Common myeloid progenitor, CD34-positive (primary cell): ENCODE data around the gene UTS2.

ENCODE experiments used
- CTCF ChIA-PET: fragments of 350-600 bp; sonication (Branson Sonifier 250); formaldehyde crosslinking; loops from one replicate; lab custom pipeline; 2021; ENCODE audit warnings: antibody characterized with exemption; lab: Charles Lee
- POLR2A ChIA-PET: fragments of 350-600 bp; sonication (Branson Sonifier 250); formaldehyde crosslinking; loops from one replicate; lab custom pipeline; 2021; ENCODE audit warnings: antibody characterized with exemption; lab: Charles Lee
- DNase-seq, 3 donors: peaks; one replicate each; pipeline versions ENCODE4 v3.0.0 to v3.0.0-alpha.2; 2013
- H3K27ac ChIP-seq, 2 experiments: 1 replicate in 1 of 2; 2 replicates in 1 of 2; pipeline ENCODE4 v1.7.0; 2013; ENCODE audit warnings: inconsistent platforms in 2 of 2, low read length in 2 of 2, mild to moderate bottlenecking in 2 of 2, low read depth in 1 of 2, moderate library complexity in 1 of 2; ENCODE audit not compliant: severe bottlenecking in 2 of 2, insufficient read depth in 1 of 2, poor library complexity in 1 of 2
- H3K27me3 ChIP-seq, 5 experiments: replicated peaks in 2 of 5; 1 replicate in 3 of 5; 2 replicates in 2 of 5; pipeline versions ENCODE4 v1.6.1 to v1.7.0; 2013; ENCODE audit warnings: low read length in 4 of 5, mild to moderate bottlenecking in 2 of 5, moderate library complexity in 2 of 5, inconsistent platforms in 1 of 5; ENCODE audit not compliant: insufficient read depth in 5 of 5, control insufficient read depth in 4 of 5
- H3K36me3 ChIP-seq, 4 experiments: 1 replicate in 2 of 4; 2 replicates in 2 of 4; pipeline versions ENCODE4 v1.6.1 to v1.7.0; 2013; ENCODE audit warnings: low read length in 3 of 4, control low read depth in 1 of 4, mild to moderate bottlenecking in 1 of 4; ENCODE audit not compliant: control insufficient read depth in 4 of 4, insufficient read depth in 4 of 4
- H3K4me1 ChIP-seq, 4 experiments: 1 replicate in 3 of 4; 2 replicates in 1 of 4; pipeline versions ENCODE4 v1.6.1 to v1.7.1; 2013; ENCODE audit warnings: low read length in 3 of 4, mild to moderate bottlenecking in 3 of 4, control low read depth in 1 of 4, inconsistent platforms in 1 of 4, moderate library complexity in 1 of 4; ENCODE audit not compliant: control insufficient read depth in 4 of 4, insufficient read depth in 4 of 4; ENCODE audit errors: control extremely low read depth in 1 of 4
- H3K4me3 ChIP-seq, 7 experiments: 1 replicate in 4 of 7; 2 replicates in 3 of 7; pipeline versions ENCODE4 v1.5.1 to v1.7.0; 2013; ENCODE audit warnings: mild to moderate bottlenecking in 7 of 7, low read length in 6 of 7, moderate library complexity in 6 of 7, inconsistent platforms in 2 of 7, low read depth in 2 of 7, control low read depth in 1 of 7; ENCODE audit not compliant: insufficient read depth in 4 of 7, control insufficient read depth in 1 of 7; ENCODE audit errors: extremely low read depth in 1 of 7
- H3K9me3 ChIP-seq, 5 experiments: 1 replicate in 4 of 5; 2 replicates in 1 of 5; pipeline versions ENCODE4 v1.6.1 to v1.7.1; 2013; ENCODE audit warnings: low read length in 4 of 5, mild to moderate bottlenecking in 2 of 5, inconsistent platforms in 1 of 5, low read depth in 1 of 5, moderate library complexity in 1 of 5; ENCODE audit not compliant: control insufficient read depth in 4 of 5, insufficient read depth in 2 of 5; ENCODE audit errors: control extremely low read depth in 1 of 5
- WGBS: methylation state at CpG from one replicate; pipeline ENCODE4 v1.1.5; 2013; ENCODE audit not compliant: insufficient coverage; 5-methylcytosine and 5-hydroxymethylcytosine counted together

UTS2 gene

DNA sequence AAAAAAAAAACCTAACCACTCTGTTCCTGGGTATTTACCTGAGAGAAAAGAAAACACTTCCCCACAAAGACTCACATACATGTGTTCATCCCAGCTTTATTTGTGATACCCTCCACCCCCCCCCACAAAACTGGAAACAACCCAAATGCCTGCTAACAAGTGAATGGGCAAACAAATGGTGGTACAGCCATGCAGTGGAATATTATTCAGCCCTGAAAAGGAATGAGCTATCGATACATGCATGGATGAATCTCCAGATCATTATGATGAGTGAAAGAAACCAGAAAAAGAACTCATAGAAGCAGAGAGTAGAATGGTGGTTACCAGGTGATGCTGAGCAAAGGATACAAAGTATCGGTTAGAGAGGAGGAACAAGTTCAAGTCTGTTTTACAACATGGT lies 38.0 kb upstream of the UTS2 start:
- Histone ChIP-seq H3K4me3 (no peak overlapping the region), H3K27me3 (peaks cover 2 to 14% (median 6%) of the 10 kb centered on the region in 5 experiments), H3K9me3 (no peaks in the 10 kb centered on the region), H3K36me3 (no peaks in the 10 kb centered on the region), H3K27ac (no peak overlapping the region), H3K4me1 (no peaks in the 10 kb centered on the region)
- ChIA-PET CTCF (no interaction called here), POLR2A (interaction anchor here (0.6 kb wide), 2 partner anchors 31 to 97 kb away, joined by 4 read pairs; no protein-coding TSS in a partner anchor)
- 100% methylated on average over 2 of the region's 2 CpGs for WGBS
- DNase-seq = no peak

GRCh38 chr1:7888248-7889081 lies 35.6 kb upstream of the UTS2 start:
- 93% methylated on average over 8 of the region's 9 CpGs for WGBS
- ChIA-PET CTCF (no interaction called here), POLR2A (no interaction called here)

DNA sequence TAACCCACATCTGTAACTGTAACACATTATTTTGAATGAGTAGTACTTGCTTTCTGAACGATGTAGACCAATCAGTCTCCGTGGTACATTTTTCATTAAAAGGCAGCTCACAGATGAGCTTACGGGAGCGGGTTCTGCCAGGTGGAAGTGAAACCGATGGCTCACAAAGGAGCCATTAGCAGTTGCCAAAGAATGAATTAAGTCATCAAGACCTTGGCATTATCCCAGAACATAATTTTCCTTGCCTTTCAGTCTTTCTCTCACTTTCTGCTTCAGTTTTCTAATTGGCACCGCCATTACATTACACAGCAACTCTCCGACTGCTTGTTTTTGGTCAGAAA lies 33.5 kb upstream of the UTS2 start:
- no peaks in the 10 kb centered on the region for H3K4me1 ChIP-seq
- no peaks in the 10 kb centered on the region for H3K36me3 ChIP-seq
- H3K27ac ChIP-seq = no peak overlapping the region
- DNase-seq = no peak
- 96% methylated on average over 7 of the region's 7 CpGs for WGBS
- H3K9me3 ChIP-seq = peaks cover 0 to 3% (median 0%) of the 10 kb centered on the region in 5 experiments
- CTCF ChIA-PET = no interaction called here
- H3K4me3 ChIP-seq = no peak overlapping the region
- H3K27me3 ChIP-seq = peaks cover 2 to 23% (median 10%) of the 10 kb centered on the region in 5 experiments
- POLR2A ChIA-PET = interaction anchor here (0.6 kb wide), 1 partner anchor 861 kb away, joined by 3 read pairs; no protein-coding TSS in a partner anchor

More at GRCh38 chr1:7888248-7889081, 35.6 kb upstream of the UTS2 start:
- Histone ChIP-seq H3K4me1 (no peaks in the 10 kb centered on the region), H3K4me3 (no peak overlapping the region), H3K27ac (no peak overlapping the region), H3K9me3 (peaks cover 0 to 3% (median 0%) of the 10 kb centered on the region in 5 experiments), H3K27me3 (peaks cover 2 to 23% (median 10%) of the 10 kb centered on the region in 5 experiments), H3K36me3 (no peaks in the 10 kb centered on the region)
- no peak for DNase-seq

DNA sequence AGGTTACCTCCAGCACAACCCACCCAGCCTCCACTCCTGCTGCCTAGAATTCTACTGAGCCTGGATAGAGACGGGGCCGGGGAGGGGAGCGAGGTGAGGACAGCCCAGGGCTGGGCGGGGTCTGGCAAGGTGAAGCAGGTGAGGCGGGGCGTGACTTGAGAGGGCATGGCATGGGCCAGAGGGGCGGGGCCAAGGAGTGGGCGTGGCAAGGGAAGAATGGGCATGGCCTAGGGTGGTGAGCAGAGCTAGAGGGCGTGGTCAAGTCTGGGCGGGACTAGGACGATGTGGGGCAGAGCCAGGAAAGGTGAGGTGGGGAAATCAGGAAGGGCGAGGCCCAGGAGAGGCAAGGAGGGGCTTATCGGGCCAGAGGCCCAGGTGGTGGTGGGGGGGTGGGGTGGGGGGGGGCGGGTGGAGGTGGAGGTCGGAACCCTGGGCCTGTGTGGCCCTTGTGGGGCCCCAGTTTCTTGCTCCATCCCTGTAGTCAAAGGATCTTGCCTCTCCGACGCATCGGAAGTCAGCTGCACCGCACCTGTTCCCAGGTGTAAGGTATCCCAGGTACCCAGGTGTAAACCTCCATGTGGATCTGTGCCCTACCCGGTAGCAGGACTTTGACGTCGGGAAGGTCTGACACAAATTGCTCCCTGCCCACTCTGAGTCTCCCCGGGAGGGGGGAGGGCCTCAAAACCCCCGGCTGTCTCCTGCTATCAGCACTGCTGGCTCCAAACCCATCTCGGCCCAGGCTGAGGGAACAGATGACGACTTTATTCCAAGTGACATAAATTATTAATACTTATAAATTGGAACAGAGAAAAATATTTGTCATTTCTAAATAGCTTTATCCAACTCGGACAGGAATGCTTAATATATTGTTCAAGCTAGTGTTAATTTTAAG lies 32.9 kb upstream of the UTS2 start:
- Histone ChIP-seq H3K27ac (no peak overlapping the region), H3K4me1 (no peaks in the 10 kb centered on the region), H3K27me3 (peaks cover 2 to 23% (median 10%) of the 10 kb centered on the region in 5 experiments), H3K9me3 (peaks cover 0 to 3% (median 0%) of the 10 kb centered on the region in 5 experiments), H3K36me3 (no peaks in the 10 kb centered on the region), H3K4me3 (no peak overlapping the region)
- no peak for DNase-seq
- 26% methylated on average over 7 of the region's 27 CpGs for WGBS
- CTCF ChIA-PET = no interaction called here
- POLR2A ChIA-PET = interaction anchor here (0.6 kb wide), 1 partner anchor 860 kb away, joined by 3 read pairs; no protein-coding TSS in a partner anchor

DNA sequence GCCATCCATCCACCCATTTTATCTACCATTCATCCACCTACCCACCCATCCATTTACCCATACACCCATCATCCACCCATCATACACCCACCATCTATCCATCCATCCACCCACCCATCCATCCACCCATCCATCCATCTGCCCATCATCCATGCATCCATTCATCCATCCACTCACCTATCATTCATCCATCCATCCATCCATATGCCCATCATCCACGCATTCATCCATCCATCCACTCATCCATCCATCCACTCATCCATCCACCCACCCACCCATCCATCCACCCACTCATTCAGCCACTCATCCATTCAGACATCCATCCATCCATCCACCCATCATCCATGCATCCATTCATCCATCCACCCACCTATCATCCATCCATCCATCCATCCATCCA lies 31.9 kb upstream of the UTS2 start:
- DNase-seq = no peak
- H3K36me3 ChIP-seq = no peaks in the 10 kb centered on the region
- ChIA-PET CTCF (no interaction called here), POLR2A (no interaction called here)
- no peaks in the 10 kb centered on the region for H3K4me1 ChIP-seq
- H3K27me3 ChIP-seq = peaks cover 2 to 23% (median 10%) of the 10 kb centered on the region in 5 experiments
- H3K27ac ChIP-seq = no peak overlapping the region
- WGBS = 58% methylated on average over 1 of the region's 1 CpG
- H3K4me3 ChIP-seq = no peak overlapping the region
- H3K9me3 ChIP-seq = peaks cover 0 to 3% (median 0%) of the 10 kb centered on the region in 5 experiments

- H3K9me3 ChIP-seq = peaks cover 0 to 13% (median 7%) of the 10 kb centered on the region in 5 experiments
- no peak overlapping the region for H3K4me3 ChIP-seq
- no peak for DNase-seq
- H3K4me1 ChIP-seq = no peaks in the 10 kb centered on the region
- H3K27ac ChIP-seq = no peak overlapping the region
- POLR2A ChIA-PET = interaction anchor here (0.7 kb wide), 1 partner anchor 642 kb away, joined by 3 read pairs; no protein-coding TSS in a partner anchor
- no peaks in the 10 kb centered on the region for H3K36me3 ChIP-seq
- 100% methylated on average over 1 of the region's 3 CpGs for WGBS
- H3K27me3 ChIP-seq = no peaks in the 10 kb centered on the region
- CTCF ChIA-PET = no interaction called here
Observed at GRCh38 chr1:7879228-7879627, 26.4 kb upstream of the UTS2 start.
